Neural cell (in vitro differentiated cells): ENCODE results near the gene SHB. TPM values are rescaled to one million over a fixed set of nuclear protein-coding genes. Genes with fewer than 3 reads are reported as not detected.

ENCODE experiments used
- H2AFZ ChIP-seq: fragments of 200-600, 300-800 bp; sonication (generic), shearing (Covaris generic); 2 replicates; pipeline ENCODE4 v1.6.0; 2014; ENCODE audit warnings: low read depth, mild to moderate bottlenecking, antibody characterized with exemption, low read length, moderate library complexity
- H3F3A ChIP-seq: fragments of 200-600 bp; shearing (Covaris generic); 2 replicates; pipeline ENCODE4 v1.6.1; 2016; ENCODE audit warnings: mild to moderate bottlenecking, moderate library complexity, mixed read lengths, antibody characterized with exemption, low read length; ENCODE audit not compliant: insufficient read depth, poor library complexity, severe bottlenecking
- H3K27ac ChIP-seq: fragments of 200-600, 300-800 bp; sonication (generic), shearing (Covaris generic); 2 replicates; pipeline ENCODE4 v1.5.1; 2014; ENCODE audit warnings: mild to moderate bottlenecking, low read length, moderate library complexity
- H3K27me3 ChIP-seq: fragments of 300-800, 200-600 bp; sonication (generic), shearing (Covaris generic); 2 replicates; pipeline ENCODE4 v1.6.0; 2014; ENCODE audit warnings: mild to moderate bottlenecking, low read depth, low read length, moderate library complexity; ENCODE audit not compliant: insufficient read depth
- H3K36me3 ChIP-seq: fragments of 300-800, 200-600 bp; sonication (generic), shearing (Covaris generic); 2 replicates; pipeline ENCODE4 v1.5.1; 2014; ENCODE audit warnings: mild to moderate bottlenecking, antibody characterized with exemption, low read length, moderate library complexity; ENCODE audit not compliant: insufficient read depth
- H3K4me2 ChIP-seq: fragments of 300-800, 200-600 bp; sonication (generic), shearing (Covaris generic); 2 replicates; pipeline ENCODE4 v1.6.0; 2014; ENCODE audit warnings: mild to moderate bottlenecking, low read length
- H3K4me3 ChIP-seq: fragments of 300-800, 200-600 bp; sonication (generic), shearing (Covaris generic); 2 replicates; pipeline ENCODE4 v1.5.1; 2014; ENCODE audit warnings: mild to moderate bottlenecking, low read length, moderate library complexity
- H3K79me2 ChIP-seq: fragments of 200-600 bp; shearing (Covaris generic); replicated peaks from 2 replicates; pipeline ENCODE4 v1.6.0; 2014; ENCODE audit warnings: mild to moderate bottlenecking, low read length, moderate library complexity; ENCODE audit not compliant: insufficient read depth
- H3K9ac ChIP-seq: fragments of 300-800, 200-600 bp; sonication (generic), shearing (Covaris generic); 2 replicates; pipeline ENCODE4 v1.6.1; 2016; ENCODE audit warnings: mild to moderate bottlenecking, low read length, mixed read lengths
- H3K9me2 ChIP-seq: fragments of 200-600 bp; shearing (Covaris generic); 2 replicates; pipeline ENCODE4 v1.6.1; 2016; ENCODE audit warnings: mild to moderate bottlenecking, low read length, mixed read lengths; ENCODE audit not compliant: insufficient read depth
- H3K9me3 ChIP-seq: fragments of 200-600, 300-800 bp; sonication (generic), shearing (Covaris generic); 2 replicates; pipeline ENCODE4 v1.6.1; 2016; ENCODE audit warnings: mild to moderate bottlenecking, mixed run types, low read length, moderate library complexity, mixed read lengths
- H4K20me1 ChIP-seq: fragments of 200-600 bp; shearing (Covaris generic); 2 replicates; pipeline ENCODE4 v1.6.1; 2016; ENCODE audit warnings: mild to moderate bottlenecking, mixed run types; ENCODE audit not compliant: insufficient read depth
- CTCF ChIP-seq: fragments of 450-650 bp; IDR thresholded peaks from 2 replicates; pipeline ENCODE4 v1.5.1; 2014; ENCODE audit warnings: antibody characterized with exemption, mild to moderate bottlenecking, moderate library complexity; ENCODE audit not compliant: poor library complexity, severe bottlenecking
- EP300 ChIP-seq: fragments of 450-650 bp; conservative IDR thresholded peaks from 2 replicates; pipeline ENCODE4 v1.6.1; 2014; ENCODE audit warnings: antibody characterized with exemption, mild to moderate bottlenecking, moderate library complexity; ENCODE audit not compliant: poor library complexity, severe bottlenecking
- EZH2 ChIP-seq: fragments of 200-600, 300-800 bp; shearing (Covaris generic), sonication (generic); IDR thresholded peaks from 2 replicates; pipeline ENCODE4 v1.6.1; 2014; ENCODE audit warnings: antibody characterized with exemption, low read length, borderline replicate concordance, mild to moderate bottlenecking; ENCODE audit not compliant: insufficient read depth, poor library complexity, severe bottlenecking
- MXI1 ChIP-seq: fragments of 450-650 bp; conservative IDR thresholded peaks from 2 replicates; pipeline ENCODE4 v1.6.1; 2014; ENCODE audit warnings: antibody characterized with exemption, mild to moderate bottlenecking; ENCODE audit not compliant: poor library complexity, severe bottlenecking
- POLR2AphosphoS5 ChIP-seq: IDR thresholded peaks from 2 replicates; pipeline ENCODE4 v1.6.1; 2012
- RAD21 ChIP-seq: fragments of 450-650 bp; conservative IDR thresholded peaks from 2 replicates; pipeline ENCODE4 v1.6.1; 2014; ENCODE audit warnings: antibody characterized with exemption, mild to moderate bottlenecking, moderate library complexity
- REST ChIP-seq: IDR thresholded peaks from 2 replicates; pipeline ENCODE4 v1.6.1; 2012; ENCODE audit warnings: borderline replicate concordance
- SMC3 ChIP-seq: fragments of 450-650 bp; conservative IDR thresholded peaks from 2 replicates; pipeline ENCODE4 v1.6.1; 2014; ENCODE audit warnings: antibody characterized with exemption, mild to moderate bottlenecking, moderate library complexity; ENCODE audit not compliant: poor library complexity
- TAF1 ChIP-seq: IDR thresholded peaks from 2 replicates; pipeline ENCODE4 v1.6.1; 2012; ENCODE audit warnings: low read depth
- polyA plus RNA-seq: library from polyadenylated mRNA; depleted of rRNA; stranded (reverse); fragments of >200 nt; gene quantifications from 2 replicates; pipeline ENCODE4 v1.2.3, GENCODE V29; 2014

Gene SHB
- polyA plus RNA-seq, 1 donor from 2014 or later, result 17.5 TPM

DNA sequence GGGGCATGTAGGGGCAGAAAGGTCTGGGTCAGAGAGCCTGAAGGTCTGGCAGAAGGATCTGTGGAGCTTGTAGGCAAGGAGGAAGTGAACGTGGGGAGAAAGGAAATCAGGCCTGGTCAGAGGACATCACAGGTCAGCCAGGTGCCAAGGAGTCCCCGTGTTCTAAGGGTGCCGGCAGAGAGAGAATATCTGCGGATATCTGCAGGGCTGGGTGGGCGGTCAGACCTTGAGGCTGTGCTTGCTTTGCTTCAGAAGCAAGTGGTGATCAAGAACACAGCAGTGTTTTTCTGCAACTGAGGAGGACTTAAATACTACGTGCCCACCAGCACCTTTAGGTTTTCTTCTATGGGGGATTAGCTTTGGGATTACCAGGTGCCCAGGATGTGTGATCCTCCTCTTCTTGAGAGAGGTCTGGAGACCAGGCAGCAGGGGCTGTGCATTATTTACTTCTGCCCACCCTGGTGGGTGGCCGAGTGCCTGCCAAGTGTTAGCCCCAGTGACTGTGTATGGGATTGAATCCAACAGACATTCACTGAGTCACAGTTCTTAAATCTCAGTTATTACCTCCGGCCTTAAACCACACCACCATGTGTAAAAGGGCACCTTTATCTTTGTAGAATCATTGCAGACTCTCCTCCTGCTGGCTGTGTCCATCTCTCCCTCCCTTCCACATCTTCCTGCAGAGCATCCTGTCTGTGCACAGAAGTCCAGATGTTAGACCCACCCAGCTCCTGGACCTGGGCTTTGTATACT, 12.5 kb upstream of the SHB start:
- Histone ChIP-seq H3K4me3 (no peak overlapping the region), H3F3A (no peaks in the 10 kb centered on the region), H3K79me2 (no peaks in the 10 kb centered on the region), H3K36me3 (no peaks in the 10 kb centered on the region), H3K9me3 (no peaks in the 10 kb centered on the region), H3K9me2 (no peaks in the 10 kb centered on the region), H3K4me2 (no peak overlapping the region), H2AFZ (no peak overlapping the region), H3K9ac (no peak overlapping the region), H3K27me3 (no peaks in the 10 kb centered on the region), H3K27ac (no peak overlapping the region), H4K20me1 (no peaks in the 10 kb centered on the region)
- TF ChIP-seq SMC3 (no peak), RAD21 (no peak), CTCF (no peak), EP300 (no peak), POLR2AphosphoS5 (no peak), EZH2 (no peak), MXI1 (no peak), REST (no peak), TAF1 (no peak)

DNA sequence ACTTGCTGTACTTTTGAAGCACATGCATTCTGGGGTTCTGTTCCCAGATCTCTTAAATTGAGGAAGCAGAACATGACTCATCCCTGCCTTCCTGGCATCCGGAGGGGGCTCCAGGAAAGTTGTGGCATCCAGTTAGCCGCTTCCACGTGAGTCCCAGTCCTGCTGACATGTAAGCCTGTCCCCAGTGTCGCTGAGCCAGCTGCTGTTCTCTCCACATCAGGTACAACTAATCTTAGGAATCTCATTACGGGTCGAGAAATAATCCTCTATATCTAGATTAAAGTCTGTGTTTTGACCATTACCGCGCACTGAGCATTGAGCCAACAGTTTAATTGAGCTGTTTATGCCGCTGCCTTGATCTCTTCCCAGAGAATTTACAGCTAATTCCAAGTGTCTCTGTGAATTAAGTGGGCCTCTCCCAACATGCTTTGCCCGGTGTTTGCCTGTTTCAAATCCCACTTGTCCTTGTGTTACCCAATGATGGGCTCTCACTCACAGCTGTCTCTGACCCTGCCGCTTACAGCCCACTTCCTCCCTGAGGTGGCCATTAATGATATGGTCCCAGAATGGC, 10.5 kb upstream of the SHB start:
- Histone ChIP-seq H3K27me3 (no peaks in the 10 kb centered on the region), H3K4me2 (no peak overlapping the region), H3K36me3 (no peaks in the 10 kb centered on the region)

More for the DNA sequence above, 10.5 kb upstream of the SHB start:
- H2AFZ ChIP-seq, result no peak overlapping the region
- no peaks in the 10 kb centered on the region for H3K9me3 ChIP-seq
- H3K27ac ChIP-seq, result no peak overlapping the region
- H4K20me1 ChIP-seq, result no peaks in the 10 kb centered on the region
- H3K4me3 ChIP-seq, result no peak overlapping the region
- no peak overlapping the region for H3K9ac ChIP-seq
- TF ChIP-seq MXI1 (no peak), CTCF (no peak), TAF1 (no peak), RAD21 (no peak), SMC3 (no peak), EP300 (no peak), REST (no peak), POLR2AphosphoS5 (no peak), EZH2 (no peak)
- H3K79me2 ChIP-seq, result no peaks in the 10 kb centered on the region
- no peaks in the 10 kb centered on the region for H3K9me2 ChIP-seq
- no peaks in the 10 kb centered on the region for H3F3A ChIP-seq
